ENCODE results near the gene NPLOC4. TPM values are rescaled to one million over a fixed set of nuclear protein-coding genes. Genes with fewer than 3 reads are reported as not detected.
"Not testable (repeated sequence)": the region's sequence is repeated elsewhere in the genome, so short reads cannot be mapped to it uniquely, and the experiment has no call there.

The NPLOC4 gene
- total RNA-seq, 1 donor from 2014 or later: 128 TPM

- DNase-seq (ENCODE audit: low spot score in 2 of 2): no peak
- Histone ChIP-seq H3K27me3 (no peaks in the 10 kb centered on the region), H3K4me1 (peaks cover 2 to 8% of the 10 kb centered on the region in 2 donors), H3K27ac (no peak overlapping the region), H3K4me3 (no peak overlapping the region), H3K9me3 (no peaks in the 10 kb centered on the region), H3K36me3 (peaks cover 42 to 45% of the 10 kb centered on the region in 2 donors)
- TF ChIP-seq CTCF (IDR thresholded peaks at IDR 0.05): no peak
- intact Hi-C loops (cut with DNase I): no loop called here
Observed at GRCh38 chr17:81630274-81630673, 6.6 kb downstream of the NPLOC4 start.

DNA sequence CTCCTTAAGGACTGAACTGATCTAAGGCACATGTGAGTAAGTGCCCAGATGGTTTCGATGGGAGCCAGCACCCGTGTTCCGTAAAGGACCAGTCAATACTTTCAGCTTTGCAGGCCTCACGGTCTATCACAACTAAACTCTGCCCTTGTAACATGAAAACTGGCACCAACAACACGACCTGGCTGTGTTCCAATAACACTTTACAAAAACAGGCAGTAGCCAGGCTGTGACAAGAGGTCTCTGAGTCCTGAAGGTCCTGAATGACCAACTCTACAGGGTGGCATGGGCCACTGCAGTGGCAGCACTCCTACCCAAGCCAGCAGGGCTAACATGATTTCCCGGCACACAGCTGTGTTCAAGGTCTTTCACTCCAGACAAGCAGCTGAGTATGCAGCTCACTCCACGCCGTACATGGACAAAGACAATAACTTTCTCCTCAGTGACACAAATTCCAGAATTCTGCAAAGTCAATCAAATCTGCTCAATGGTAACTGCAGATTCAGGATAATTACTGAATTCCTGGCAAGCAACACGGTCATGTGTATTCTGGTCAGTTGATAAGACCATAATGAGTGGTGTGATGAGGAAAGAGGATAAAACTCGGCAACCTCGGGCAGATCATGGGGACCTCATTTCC, 15.3 kb downstream of the NPLOC4 start:
- intact Hi-C loops (cut with DNase I): no loop called here
- no peak for TF ChIP-seq CTCF (IDR thresholded peaks at IDR 0.05)
- Histone ChIP-seq H3K9me3 (no peaks in the 10 kb centered on the region), H3K27me3 (no peaks in the 10 kb centered on the region), H3K4me3 (no peak overlapping the region), H3K27ac (no peak overlapping the region), H3K36me3 (peaks cover 66 to 77% of the 10 kb centered on the region in 2 donors), H3K4me1 (no peaks in the 10 kb centered on the region)
- DNase-seq (ENCODE audit: low spot score in 2 of 2): no peak

DNA sequence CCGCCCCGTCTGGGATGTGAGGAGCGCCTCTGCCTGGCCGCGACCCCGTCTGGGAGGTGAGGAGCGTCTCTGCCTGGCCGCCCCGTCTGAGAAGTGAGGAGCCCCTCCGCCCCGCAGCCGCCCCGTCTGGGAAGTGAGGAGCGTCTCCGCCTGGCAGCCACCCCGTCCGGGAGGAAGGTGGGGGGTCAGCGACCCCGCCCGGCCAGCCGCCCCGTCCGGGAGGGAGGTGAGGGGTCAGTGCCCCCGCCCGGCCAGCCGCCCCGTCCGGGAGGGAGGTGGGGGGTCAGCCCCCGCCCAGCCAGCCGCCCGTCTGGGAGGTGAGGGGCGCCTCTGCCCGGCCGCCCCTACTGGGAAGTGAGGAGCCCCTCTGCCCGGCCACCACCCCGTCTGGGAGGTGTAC, 18.6 kb downstream of the NPLOC4 start:
- peaks cover 38 to 46% of the 10 kb centered on the region in 2 donors for H3K36me3 ChIP-seq
- H3K4me3 ChIP-seq; H3K9me3 ChIP-seq; DNase-seq (ENCODE audit: low spot score in 2 of 2); H3K4me1 ChIP-seq; H3K27ac ChIP-seq; H3K27me3 ChIP-seq; intact Hi-C loops (cut with DNase I): not testable (repeated sequence)

DNA sequence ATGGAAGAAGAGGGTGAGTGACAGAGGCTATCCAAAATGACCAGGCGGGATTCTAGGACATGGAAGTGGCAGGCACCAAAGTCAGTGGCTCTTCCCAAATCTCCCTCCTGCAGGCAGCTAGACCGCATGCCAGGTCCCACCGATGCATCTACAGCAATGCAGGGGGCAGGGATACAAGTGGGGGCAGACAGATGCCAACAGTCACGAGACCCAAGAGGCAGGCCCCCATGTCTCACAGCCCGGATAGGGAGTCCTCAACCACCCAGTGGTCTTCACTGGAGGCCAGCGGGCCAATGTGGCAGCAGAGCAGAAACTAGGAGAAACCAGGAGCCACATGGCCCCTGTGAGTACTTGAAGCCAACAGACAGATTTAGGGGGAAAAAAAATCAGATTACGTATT, 20.0 kb downstream of the NPLOC4 start:
- no peak for DNase-seq (ENCODE audit: low spot score in 2 of 2)
- TF ChIP-seq CTCF (IDR thresholded peaks at IDR 0.05): no peak
- Histone ChIP-seq H3K9me3 (no peaks in the 10 kb centered on the region), H3K4me3 (no peak overlapping the region), H3K36me3 (peaks cover 38 to 43% of the 10 kb centered on the region in 2 donors), H3K27ac (no peak overlapping the region), H3K4me1 (peaks cover 0 to 9% of the 10 kb centered on the region in 2 donors), H3K27me3 (no peaks in the 10 kb centered on the region)
- intact Hi-C loops (cut with DNase I): no loop called here

DNA sequence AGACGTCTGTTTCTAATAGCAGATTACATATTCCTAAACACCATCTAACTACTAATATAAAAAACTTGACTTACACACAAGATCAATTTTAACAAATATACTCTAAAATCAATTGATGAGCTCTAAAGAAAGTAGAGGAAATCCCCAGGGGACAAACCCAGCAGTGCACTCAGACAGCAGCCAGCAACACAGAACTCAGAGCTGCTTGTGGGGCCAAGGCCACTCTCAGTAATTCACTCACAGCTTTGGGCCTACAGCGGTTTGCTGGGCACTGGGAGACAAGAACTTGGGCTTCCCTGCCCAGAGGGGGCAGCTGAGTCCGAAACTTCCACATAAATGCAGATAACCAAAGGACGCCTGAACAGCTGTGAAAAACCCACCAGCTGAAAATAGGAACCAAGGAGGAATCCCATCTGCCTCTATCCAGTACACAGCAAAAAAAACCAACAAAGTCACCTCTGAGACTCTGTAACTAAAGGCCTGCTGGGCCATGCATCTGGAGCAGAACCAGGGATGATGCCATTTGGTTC, 21.4 kb downstream of the NPLOC4 start:
- Histone ChIP-seq H3K4me3 (no peak overlapping the region), H3K27me3 (no peaks in the 10 kb centered on the region), H3K27ac (peak overlapping the region; percentile 27 to 62), H3K9me3 (no peaks in the 10 kb centered on the region), H3K36me3 (peaks cover 35 to 37% of the 10 kb centered on the region in 2 donors), H3K4me1 (peaks cover 0 to 9% of the 10 kb centered on the region in 2 donors)
- intact Hi-C loops (cut with DNase I): no loop called here
- DNase-seq (ENCODE audit: low spot score in 2 of 2): no peak
- no peak for TF ChIP-seq CTCF (IDR thresholded peaks at IDR 0.05)

DNA sequence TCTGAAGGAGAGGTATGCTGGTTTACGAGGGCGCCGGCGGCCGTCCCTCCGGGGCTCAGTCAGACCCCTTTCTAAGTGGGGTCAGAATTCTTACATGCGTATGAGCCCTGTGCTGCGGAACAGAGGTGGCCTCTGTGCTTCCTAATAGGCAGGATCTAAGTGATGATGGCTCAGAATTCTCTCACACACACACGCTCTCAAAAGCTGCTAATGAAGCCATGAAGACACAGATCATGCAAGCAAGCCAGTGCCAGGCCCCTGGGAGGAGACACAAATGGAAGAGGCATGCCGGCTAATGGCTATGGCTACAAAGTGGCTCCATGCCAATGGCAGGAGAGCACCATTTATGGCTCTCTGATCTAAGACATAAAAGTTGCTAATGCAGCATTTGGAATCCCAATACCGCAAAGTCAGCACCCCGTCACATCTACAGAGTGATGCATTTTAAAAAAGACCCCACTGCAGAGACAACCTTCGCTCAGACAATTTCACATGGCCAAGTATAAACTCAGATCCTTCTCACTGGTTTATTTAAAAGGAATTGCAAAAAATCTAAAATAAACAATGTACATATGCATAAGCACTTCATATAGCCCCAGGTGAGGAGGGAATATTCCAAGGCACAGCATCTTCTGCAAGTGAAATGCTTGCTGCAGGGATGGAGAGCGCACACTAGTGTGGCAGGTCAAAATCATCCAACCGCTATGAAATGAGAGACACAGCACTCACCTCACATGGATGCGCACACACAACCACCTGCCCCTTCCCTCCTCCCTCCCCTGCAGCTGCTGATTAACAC, 24.5 kb downstream of the NPLOC4 start:
- DNase-seq (ENCODE audit: low spot score in 2 of 2): no peak
- intact Hi-C loops (cut with DNase I): no loop called here
- H3K4me3 ChIP-seq: no peak overlapping the region
- H3K4me1 ChIP-seq: peaks cover 0 to 9% of the 10 kb centered on the region in 2 donors
- TF ChIP-seq CTCF (IDR thresholded peaks at IDR 0.05): no peak
- H3K9me3 ChIP-seq: no peaks in the 10 kb centered on the region
- H3K27me3 ChIP-seq: no peaks in the 10 kb centered on the region
- no peak overlapping the region for H3K27ac ChIP-seq
- peaks cover 53 to 58% of the 10 kb centered on the region in 2 donors for H3K36me3 ChIP-seq

All from ascending aorta (tissue), 2 donors.